ENCODE results near the gene FNDC3B. TPM values are rescaled to one million over a fixed set of nuclear protein-coding genes. Genes with fewer than 3 reads are reported as not detected.

Gene FNDC3B
- total RNA-seq, 1 donor, result 139 TPM

- H3K4me3 ChIP-seq (ENCODE audit: low read depth, low read length), result no peak overlapping the region
- no peak for DNase-seq (ENCODE audit: low read depth)
- no peak for TF ChIP-seq CTCF (IDR thresholded peaks at IDR 0.05; ENCODE audit: insufficient read depth, low read length)
These were observed 220.4 kb downstream of the FNDC3B start for GRCh38 chr3:172259726-172260248.

GRCh38 chr3:172260381-172260780, 221.0 kb downstream of the FNDC3B start:
- no peak for TF ChIP-seq CTCF (IDR thresholded peaks at IDR 0.05; ENCODE audit: insufficient read depth, low read length)
- no peak overlapping the region for H3K4me3 ChIP-seq (ENCODE audit: low read depth, low read length)
- DNase-seq (ENCODE audit: low read depth), result peak; percentile 35

- H3K4me3 ChIP-seq (ENCODE audit: low read depth, low read length), result no peak overlapping the region
- DNase-seq (ENCODE audit: low read depth), result no peak
- no peak for TF ChIP-seq CTCF (IDR thresholded peaks at IDR 0.05; ENCODE audit: insufficient read depth, low read length)
These were observed 221.7 kb downstream of the FNDC3B start for GRCh38 chr3:172261054-172261453.

- no peak overlapping the region for H3K4me3 ChIP-seq (ENCODE audit: low read depth, low read length)
- peak; percentile 22 for DNase-seq (ENCODE audit: low read depth)
- TF ChIP-seq CTCF (IDR thresholded peaks at IDR 0.05; ENCODE audit: insufficient read depth, low read length), result no peak
These were observed 223.7 kb downstream of the FNDC3B start for GRCh38 chr3:172262991-172263608.

GRCh38 chr3:172263781-172264486, 224.6 kb downstream of the FNDC3B start:
- no peak overlapping the region for H3K4me3 ChIP-seq (ENCODE audit: low read depth, low read length)
- TF ChIP-seq CTCF (IDR thresholded peaks at IDR 0.05; ENCODE audit: insufficient read depth, low read length), result no peak
- no peak for DNase-seq (ENCODE audit: low read depth)

- no peak for DNase-seq (ENCODE audit: low read depth)
- no peak for TF ChIP-seq CTCF (IDR thresholded peaks at IDR 0.05; ENCODE audit: insufficient read depth, low read length)
- H3K4me3 ChIP-seq (ENCODE audit: low read depth, low read length), result no peak overlapping the region
These were observed 226.7 kb downstream of the FNDC3B start for GRCh38 chr3:172266103-172266502.

All from fibroblast of the aortic adventitia (primary cell).